Measurements from ENCODE around the gene SSBP3.
A peak's percentile ranks its signal among the peaks of the same experiment; 100 is the strongest.

Gene SSBP3

DNA sequence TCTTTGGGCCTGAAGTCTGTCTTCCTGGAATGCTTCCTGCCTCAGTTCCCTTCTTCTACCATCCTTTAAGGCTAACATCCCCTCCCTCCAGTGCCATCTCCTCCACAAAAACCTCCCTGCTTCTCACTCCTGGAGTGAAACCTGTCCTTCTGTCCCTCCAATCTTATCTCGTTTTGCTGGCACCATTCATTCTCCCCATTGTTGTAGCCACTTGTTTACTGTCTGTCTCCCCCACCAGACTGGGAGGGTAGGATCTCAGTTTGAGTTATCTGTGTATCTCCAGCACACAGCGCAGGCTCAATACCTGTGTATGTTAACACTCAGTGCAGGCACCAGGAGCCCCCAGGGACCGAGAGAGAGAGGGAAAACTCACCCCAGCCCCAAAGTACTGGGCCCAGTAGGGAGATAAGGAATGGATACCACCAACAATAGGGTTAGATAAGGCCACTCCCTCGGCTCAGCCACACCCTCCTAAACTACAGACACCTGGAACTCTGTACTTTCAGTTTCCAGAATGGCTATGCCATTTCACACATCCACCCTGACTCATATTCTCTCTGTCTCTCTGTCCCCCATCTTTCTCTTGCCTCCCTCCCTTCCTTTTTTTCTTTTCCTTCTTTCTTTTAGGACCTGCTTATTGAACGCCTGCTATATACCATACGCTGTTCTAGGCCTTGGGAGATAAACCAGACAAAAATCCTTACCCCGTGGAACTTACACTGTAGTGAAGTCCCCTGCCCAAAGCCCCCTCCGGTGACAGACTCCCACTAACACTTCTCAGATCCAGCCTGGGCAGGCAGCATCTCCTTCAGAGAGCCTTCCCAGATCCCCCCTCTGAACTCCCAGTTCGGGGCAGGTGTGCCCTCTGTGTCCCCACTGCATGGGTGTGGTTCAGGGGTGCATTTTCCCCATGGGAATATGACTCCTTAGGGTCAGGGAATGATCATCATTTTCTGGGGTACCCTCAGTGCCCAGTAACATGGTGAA, 3.3 kb upstream of the SSBP3 start:
- peak in 1 of 3 donors; percentile 22 for DNase-seq (ENCODE audit: low read depth in 3 of 3)

- no peak for DNase-seq (ENCODE audit: low read depth in 3 of 3)
Measured at GRCh38 chr1:54408147-54409066, 2.2 kb upstream of the SSBP3 start.

GRCh38 chr1:54407404-54408146, 1.4 kb upstream of the SSBP3 start:
- DNase-seq (ENCODE audit: low read depth in 3 of 3), result peak in 1 of 3 donors; percentile 26

DNA sequence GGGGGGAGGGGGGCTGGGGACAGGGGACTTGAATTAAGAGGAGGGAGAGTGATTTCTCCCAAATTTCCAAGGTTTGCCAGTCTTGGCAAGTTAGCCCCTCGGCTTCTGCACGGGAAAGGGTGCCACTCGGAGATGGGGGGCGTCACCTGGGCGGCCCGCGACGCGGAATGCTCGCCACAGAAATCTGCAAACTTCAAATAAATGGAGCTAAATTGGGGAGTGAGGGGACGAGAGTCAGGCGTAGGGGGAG, 885 bp upstream of the SSBP3 start:
- no peak for DNase-seq (ENCODE audit: low read depth in 3 of 3)

DNA sequence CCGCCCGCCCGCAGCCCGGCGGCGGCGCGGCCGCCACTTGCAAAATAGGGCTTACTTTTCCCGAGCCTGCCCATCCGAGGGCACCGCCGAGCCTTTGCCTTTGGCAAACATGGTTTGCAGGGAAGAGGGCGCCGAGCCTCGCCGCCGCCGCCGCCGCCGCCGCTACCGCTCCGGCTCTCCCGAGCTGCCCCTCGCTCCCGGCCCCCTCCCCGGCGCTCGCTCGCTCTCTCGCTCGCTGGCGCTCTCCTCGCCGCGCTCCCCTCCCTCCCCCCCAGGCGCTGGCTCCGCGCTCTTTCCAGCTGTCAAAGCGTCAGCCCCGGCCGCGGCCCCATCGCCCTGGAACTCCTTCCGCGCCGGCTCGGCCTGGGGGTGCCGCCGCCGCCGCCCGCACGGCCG, 298 bp downstream of the SSBP3 start:
- no peak for DNase-seq (ENCODE audit: low read depth in 3 of 3)

- DNase-seq (ENCODE audit: low read depth in 3 of 3), result no peak
Measured at GRCh38 chr1:54404939-54405897, 976 bp downstream of the SSBP3 start.

GRCh38 chr1:54404263-54404662, 1.9 kb downstream of the SSBP3 start:
- no peak for DNase-seq (ENCODE audit: low read depth in 3 of 3)

- no peak for DNase-seq (ENCODE audit: low read depth in 3 of 3)
Measured at GRCh38 chr1:54403808-54404261, 2.4 kb downstream of the SSBP3 start.

- no peak for DNase-seq (ENCODE audit: low read depth in 3 of 3)
Measured at GRCh38 chr1:54403405-54403804, 2.8 kb downstream of the SSBP3 start.

DNA sequence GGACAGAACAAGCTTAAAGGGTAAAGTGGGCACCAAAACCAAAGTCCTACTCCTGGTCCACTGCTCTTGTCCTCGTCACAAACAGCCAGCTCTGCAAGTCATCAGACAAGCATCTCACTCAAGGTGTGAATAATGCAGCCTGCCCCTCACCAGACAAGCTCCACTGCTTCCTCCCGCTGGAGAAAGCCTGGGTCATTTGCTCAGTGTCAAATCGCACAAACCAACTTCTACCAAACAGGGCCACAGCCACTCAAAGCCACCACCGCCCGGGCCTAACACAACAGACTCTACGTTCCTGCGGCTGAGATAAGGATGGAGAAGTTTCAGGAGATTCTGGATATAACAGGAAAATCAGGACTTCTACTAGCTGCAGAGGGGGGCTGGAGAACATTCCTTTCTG, 3.3 kb downstream of the SSBP3 start:
- DNase-seq (ENCODE audit: low read depth in 3 of 3), result no peak

DNA sequence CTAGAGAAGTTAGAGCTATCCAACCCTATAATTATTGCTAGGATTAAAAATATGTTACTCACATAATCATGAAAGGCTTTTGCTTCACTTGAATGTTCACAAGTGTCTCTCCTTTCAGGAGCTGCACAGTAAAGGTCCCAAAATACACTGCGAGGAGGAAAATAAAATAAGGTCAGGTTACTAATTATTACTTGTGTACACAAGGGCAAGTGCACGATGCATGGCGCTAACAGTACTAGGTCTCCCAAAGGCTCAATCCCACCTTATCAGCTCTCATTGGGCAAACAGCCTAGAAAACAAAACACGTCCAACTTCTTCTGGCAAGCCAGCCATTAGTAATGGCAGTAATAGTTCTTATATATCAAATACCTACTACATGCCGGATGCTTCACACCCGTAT, 4.4 kb downstream of the SSBP3 start:
- no peak for DNase-seq (ENCODE audit: low read depth in 3 of 3)

GRCh38 chr1:54400329-54400728, 5.9 kb downstream of the SSBP3 start:
- no peak for DNase-seq (ENCODE audit: low read depth in 3 of 3)

GRCh38 chr1:54399765-54400164, 6.4 kb downstream of the SSBP3 start:
- DNase-seq (ENCODE audit: low read depth in 3 of 3), result no peak

DNA sequence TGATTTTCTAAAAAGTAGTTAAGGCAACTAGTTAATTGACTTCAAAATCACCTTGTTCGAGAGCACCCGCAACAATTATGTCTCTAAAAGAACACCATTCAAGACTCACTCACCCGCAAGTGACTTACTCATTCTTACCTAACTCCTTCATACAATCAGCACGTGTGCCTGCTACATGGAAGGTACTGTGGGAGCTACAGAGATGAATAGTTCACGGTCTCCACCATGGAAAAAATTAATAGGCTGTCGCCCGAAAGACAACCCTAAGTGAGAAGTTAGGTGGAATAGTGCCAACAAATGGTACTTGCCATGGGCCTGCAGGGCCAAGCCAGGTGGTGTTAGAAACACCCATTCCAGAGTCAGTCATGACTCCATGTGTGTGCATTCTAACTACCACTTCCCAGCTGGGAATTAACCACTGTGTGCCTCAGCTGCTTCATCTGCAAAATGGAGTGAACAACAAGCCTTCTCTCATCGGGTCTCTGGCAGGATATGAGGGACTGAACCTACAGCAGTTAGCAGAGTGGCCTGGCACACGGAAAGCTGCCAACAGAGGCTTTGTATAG, 7.1 kb downstream of the SSBP3 start:
- peak in 1 of 3 donors; percentile 32 for DNase-seq (ENCODE audit: low read depth in 3 of 3)

GRCh38 chr1:54397980-54398379, 8.2 kb downstream of the SSBP3 start:
- no peak for DNase-seq (ENCODE audit: low read depth in 3 of 3)

DNA sequence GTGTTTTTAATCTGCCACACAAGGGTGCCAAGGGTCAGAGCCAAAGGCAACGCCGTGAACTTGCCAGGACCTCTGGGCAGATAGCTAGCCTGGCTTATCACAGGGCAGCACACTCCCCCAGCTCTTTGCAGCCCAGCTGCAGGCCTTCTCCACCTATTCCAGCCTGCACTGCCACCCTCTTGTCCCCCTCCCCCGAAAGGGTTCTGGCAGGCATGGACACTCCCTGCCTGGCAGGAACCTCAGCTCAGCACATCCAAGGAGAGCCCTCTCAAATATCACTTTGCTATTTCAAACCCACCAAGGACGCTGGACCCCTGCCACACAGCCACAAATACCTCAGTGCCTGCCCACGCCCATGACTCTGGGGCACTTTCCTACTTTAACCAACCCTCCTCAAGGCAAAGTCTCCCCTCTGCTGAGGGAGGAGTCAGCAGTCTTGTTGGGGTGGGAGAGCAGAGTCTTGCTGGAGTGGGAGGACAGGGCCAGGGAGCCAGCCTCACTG, 9.1 kb downstream of the SSBP3 start:
- DNase-seq (ENCODE audit: low read depth in 3 of 3), result no peak

GRCh38 chr1:54396261-54396933, 9.8 kb downstream of the SSBP3 start:
- no peak for DNase-seq (ENCODE audit: low read depth in 3 of 3)

DNA sequence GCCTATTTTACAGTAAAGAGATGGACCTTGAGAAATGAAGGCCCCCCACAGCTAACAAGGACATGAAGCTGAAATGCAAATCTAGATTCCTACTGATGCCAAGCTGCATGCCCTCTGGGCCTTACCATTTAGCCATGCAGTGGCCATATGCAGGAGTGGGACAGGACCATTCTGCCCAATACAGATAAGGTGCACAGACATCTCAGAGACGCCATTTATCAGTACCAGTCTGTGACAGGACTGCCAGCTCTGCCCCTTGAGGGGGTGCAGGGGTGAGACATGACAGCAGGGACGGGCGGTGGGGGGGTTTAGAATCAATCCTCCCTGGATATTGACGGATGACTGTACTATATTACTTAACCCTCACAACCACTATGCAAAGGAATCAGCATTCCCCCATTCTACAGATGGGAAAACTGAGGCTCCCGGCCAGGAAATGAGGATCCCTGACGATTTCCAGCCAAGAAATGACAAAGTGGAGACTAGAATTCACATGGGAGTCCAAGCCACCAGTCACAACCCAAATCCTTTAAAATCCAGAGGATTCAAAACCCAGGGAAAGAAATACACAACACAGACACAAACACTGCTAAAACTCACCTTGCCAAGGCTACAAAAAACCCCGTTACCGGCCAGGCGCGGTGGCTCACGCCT, 10.8 kb downstream of the SSBP3 start:
- no peak for DNase-seq (ENCODE audit: low read depth in 3 of 3)

- DNase-seq (ENCODE audit: low read depth in 3 of 3), result no peak
Measured at GRCh38 chr1:54394104-54394503, 12.1 kb downstream of the SSBP3 start.

Measured in stimulated activated CD4-positive, alpha-beta T cell treated with anti-CD3 and anti-CD28 coated beads, TNF-alpha, amount 100 ng/mL, for 48 hours (primary cell).